Colon (tissue), 2 donors: ENCODE measurements around the gene HCN3.
A peak's percentile ranks its signal among the peaks of the same experiment; 100 is the strongest.
"Not testable (repeated sequence)": the region's sequence is repeated elsewhere in the genome, so short reads cannot be mapped to it uniquely, and the experiment has no call there.

Experiments
- FAIRE-seq: peaks from 2 replicates; lab custom pipeline; 2012; peaks lifted over from hg19 to GRCh38; lab: Jason Lieb, UNC
- donor health status: control.
- donor health status: control.

HCN3 gene

DNA sequence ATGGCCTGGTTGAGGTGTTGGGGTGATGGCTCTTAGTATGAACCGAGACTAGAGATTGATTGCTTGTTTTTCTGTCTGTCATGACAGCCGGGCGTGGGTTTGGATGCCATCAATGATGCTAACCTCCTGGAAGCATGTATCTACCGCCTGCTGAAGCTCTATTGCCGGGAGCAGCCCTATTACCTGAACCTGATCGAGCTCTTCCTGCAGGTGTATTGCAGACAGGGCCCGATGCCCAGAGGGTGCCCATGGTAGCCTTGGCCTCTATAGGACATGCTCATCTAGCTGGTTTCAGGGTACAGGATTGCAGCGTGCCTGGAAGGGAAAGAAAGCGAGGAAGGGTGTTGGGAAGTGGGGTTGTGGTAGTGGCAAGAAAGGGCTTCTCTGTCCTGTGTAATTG is 40.8 kb downstream of the HCN3 start:
- no peak for FAIRE-seq

GRCh38 chr1:155319536-155319935 is 42.3 kb downstream of the HCN3 start:
- FAIRE-seq: no peak

DNA sequence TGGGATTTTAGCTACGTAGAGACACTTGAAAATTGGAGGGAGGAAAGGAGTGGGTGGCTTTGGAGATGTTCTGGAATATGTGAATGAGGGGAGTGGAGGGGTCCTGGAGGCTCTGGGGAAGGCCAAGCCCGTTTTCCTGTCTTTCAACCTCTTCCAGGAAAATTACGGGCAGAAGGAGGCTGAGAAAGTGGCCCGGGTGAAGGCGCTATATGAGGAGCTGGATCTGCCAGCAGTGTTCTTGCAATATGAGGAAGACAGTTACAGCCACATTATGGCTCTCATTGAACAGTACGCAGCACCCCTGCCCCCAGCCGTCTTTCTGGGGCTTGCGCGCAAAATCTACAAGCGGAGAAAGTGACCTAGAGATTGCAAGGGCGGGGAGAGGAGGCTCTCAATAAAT is 43.0 kb downstream of the HCN3 start:
- FAIRE-seq: no peak

- no peak for FAIRE-seq
Measured at GRCh38 chr1:155320661-155321617, 43.7 kb downstream of the HCN3 start, which contains the start of gene RUSC1. Gene RUSC1, plus strand, starts transcription at chr1:155320894. Its CDS starts 880 bp downstream, at chr1:155321774.

- no peak for FAIRE-seq
Measured at GRCh38 chr1:155321639-155322503, 44.6 kb downstream of the HCN3 start.

DNA sequence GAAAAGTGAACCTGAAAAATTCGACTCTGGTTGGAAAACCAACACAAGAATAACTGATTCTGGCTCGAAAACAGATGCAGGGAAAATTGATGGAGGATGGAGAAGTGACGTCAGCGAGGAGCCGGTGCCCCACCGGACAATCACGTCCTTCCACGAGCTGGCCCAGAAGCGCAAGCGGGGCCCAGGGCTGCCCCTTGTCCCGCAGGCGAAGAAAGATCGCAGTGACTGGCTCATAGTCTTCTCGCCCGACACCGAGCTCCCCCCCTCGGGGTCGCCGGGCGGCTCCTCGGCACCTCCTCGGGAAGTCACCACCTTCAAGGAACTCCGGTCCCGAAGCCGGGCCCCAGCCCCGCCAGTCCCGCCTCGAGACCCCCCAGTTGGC is 45.3 kb downstream of the HCN3 start:
- FAIRE-seq: no peak

- no peak for FAIRE-seq
Measured at GRCh38 chr1:155322953-155323728, 45.9 kb downstream of the HCN3 start.

GRCh38 chr1:155323729-155324036 is 46.4 kb downstream of the HCN3 start:
- no peak for FAIRE-seq

DNA sequence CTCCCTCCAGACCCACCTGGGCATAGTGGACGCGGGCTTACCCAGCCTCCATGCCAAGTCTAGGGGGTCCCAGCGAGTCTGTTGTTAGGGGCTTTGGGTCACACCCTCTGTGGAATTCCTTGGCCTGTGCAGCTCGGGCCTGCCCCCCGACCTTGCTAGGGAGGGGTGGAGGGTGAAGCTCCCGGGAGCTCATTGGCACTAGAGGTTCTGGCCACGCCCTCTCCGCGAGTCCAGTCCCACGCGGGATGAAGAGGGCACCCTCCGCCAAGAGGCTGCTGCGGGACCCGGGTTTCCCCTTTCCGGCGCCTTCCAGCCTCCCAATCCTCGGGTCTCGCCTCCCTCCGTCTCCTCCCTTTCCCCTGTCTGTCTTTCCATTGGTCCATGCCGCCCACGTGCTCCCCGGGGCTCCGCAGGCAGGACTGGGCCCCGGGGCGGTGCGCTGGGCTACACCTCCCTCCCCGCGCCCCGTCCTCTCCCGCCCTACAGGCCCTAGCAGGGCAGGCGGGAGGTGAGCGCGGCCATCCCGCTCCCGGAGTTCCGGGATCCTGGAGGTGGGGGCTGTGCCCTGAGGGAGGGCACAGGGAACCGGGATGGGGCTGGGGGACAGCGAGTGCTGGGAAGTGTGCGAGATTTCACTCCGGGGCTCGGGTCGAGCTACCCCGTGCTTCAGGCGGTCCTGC is 46.9 kb downstream of the HCN3 start:
- FAIRE-seq: peak; percentile 45

DNA sequence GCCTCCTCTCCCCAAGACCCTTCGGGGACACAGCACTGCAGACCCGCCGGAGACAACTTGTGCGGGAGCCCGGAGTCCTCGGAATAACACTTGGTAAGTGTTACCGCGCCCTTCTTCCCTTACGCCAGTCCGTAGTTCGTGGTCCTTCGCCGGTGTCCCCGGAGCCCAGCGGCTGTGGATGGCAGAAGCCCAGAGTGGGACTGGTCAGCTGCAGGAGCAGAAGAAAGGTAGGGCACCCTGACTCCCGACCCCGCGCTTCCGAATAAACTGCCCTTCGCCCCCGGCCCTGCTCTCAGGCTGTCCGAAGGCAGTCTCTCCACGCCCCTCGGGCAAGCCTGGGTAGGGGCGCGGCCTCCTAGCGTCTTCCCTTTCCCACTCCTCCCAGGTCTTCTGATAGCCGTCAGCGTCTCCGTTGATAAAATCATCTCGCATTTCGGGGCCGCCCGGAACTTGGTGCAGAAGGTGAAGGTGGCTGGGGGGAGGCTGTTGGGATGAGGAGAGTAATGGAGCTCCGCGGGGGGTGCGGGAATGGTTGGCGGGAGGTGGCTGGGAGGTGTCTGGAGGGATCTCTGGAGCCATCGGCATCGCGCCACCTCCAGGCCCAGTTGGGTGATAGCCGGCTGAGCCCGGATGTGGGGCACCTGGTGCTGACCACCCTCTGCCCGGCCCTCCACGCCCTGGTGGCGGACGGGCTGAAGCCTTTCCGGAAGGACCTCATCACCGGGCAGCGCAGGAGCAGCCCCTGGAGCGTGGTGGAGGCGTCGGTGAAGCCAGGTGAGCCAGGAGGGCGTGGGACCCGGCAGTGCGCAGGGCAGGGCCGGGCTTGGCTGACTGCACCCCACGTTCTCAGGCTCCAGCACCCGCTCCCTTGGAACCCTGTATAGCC is 47.7 kb downstream of the HCN3 start:
- no peak for FAIRE-seq

GRCh38 chr1:155325603-155325893 is 48.3 kb downstream of the HCN3 start:
- FAIRE-seq: no peak

DNA sequence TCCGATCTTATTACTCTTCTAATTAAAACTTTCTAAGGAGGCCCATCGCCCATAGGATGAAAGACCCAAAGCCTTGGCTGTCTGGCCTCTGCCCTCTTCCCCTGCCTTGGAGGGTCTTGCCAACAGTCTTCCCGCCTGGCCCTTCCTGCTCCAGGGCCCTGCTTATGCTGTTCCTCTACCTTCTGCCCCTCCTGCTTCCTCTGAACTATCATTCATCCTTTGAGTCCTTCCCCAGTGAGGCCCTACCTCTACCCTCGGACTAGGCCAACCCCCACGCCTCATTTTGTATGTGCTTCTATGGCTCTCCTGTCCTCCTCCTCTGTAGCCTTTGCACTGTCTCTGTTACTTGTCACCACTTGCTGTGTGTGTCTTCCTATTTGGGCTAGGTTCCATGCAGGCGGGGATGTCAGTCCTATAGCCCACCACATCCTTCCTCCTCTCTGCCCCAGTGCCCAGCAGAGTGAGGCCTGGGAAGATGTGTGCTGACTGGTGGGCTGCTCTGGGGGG is 48.8 kb downstream of the HCN3 start:
- FAIRE-seq: no peak

GRCh38 chr1:155326631-155327037 is 49.4 kb downstream of the HCN3 start:
- no peak for FAIRE-seq

GRCh38 chr1:155327981-155328380 is 50.7 kb downstream of the HCN3 start:
- FAIRE-seq: no peak

GRCh38 chr1:155328856-155329255 is 51.6 kb downstream of the HCN3 start:
- not testable (repeated sequence) for FAIRE-seq

DNA sequence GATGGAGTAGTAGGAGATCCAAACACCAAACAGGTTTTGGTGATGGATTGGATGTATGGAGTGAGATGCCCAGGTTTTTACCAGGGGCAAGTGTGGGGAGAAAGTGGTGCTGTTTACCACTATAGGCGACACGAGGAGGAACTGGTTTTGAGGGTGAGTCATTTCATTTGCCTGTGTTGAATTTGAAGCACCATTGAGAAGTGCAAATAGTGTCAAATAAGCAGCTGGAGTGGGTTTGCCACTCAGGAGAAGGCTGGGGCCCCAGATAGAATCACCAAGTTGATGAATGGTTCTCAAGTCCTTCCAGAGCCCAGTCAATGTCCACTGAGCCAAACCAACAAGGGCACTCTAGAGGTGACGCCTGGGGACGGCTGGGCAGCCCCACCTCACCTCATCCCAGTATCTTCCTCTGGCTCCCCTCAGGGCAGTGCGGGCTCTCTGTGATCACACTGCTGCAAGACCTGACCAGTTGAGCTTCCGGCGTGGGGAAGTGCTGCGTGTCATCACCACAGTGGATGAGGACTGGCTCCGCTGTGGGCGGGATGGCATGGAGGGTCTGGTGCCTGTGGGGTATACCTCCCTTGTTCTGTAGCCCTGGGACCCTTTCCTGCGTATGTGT is 52.8 kb downstream of the HCN3 start:
- FAIRE-seq: no peak

GRCh38 chr1:155334962-155335361 is 57.7 kb downstream of the HCN3 start:
- FAIRE-seq: no peak
